Activated B cell treated with CpG ODN at 0.5 μM for 24 hours (primary cell): Measurements from ENCODE around the gene RPS3A. TPM values are rescaled to one million over a fixed set of nuclear protein-coding genes. Genes with fewer than 3 reads are reported as not detected.

Source experiments
- ATAC-seq: fragments of 200-7000 bp; cut with Tn5 transposase; one replicate; pipeline ENCODE4 v1.10.0; 2021; ENCODE audit warnings: low read depth, mild to moderate bottlenecking, moderate library complexity
- CTCF ChIA-PET: fragments of 350-600 bp; sonication (Branson Sonifier 250); formaldehyde crosslinking; loops from one replicate; lab custom pipeline; 2021; ENCODE audit warnings: antibody characterized with exemption; lab: Charles Lee
- POLR2A ChIA-PET: fragments of 350-600 bp; sonication (Branson Sonifier 250); formaldehyde crosslinking; loops from one replicate; lab custom pipeline; 2021; ENCODE audit warnings: antibody characterized with exemption; lab: Charles Lee
- DNase-seq: peaks from one replicate; pipeline ENCODE4 v3.0.0; 2022
- H3K27ac Mint-ChIP-seq: one replicate; pipeline ENCODE4 v1.8.0; 2020; ENCODE audit warnings: mixed read lengths
- H3K27me3 Mint-ChIP-seq: one replicate; pipeline ENCODE4 v1.8.0; 2021; ENCODE audit warnings: mixed read lengths
- H3K36me3 Mint-ChIP-seq: one replicate; pipeline ENCODE4 v1.8.0; 2021; ENCODE audit warnings: low read depth, mixed read lengths
- H3K4me1 Mint-ChIP-seq: one replicate; pipeline ENCODE4 v1.8.0; 2021; ENCODE audit warnings: mixed read lengths
- H3K4me3 Mint-ChIP-seq: one replicate; pipeline ENCODE4 v1.8.0; 2020; ENCODE audit warnings: mild to moderate bottlenecking, mixed read lengths
- H3K9me3 Mint-ChIP-seq: one replicate; pipeline ENCODE4 v1.8.0; 2020; ENCODE audit warnings: mixed read lengths
- CTCF ChIP-seq: fragments of 200-600 bp; IDR thresholded peaks from one replicate; pipeline ENCODE4 v1.8.0; 2022; ENCODE audit warnings: antibody characterized with exemption, mild to moderate bottlenecking
- intact Hi-C: fragments of 100-400 bp; cut with micrococcal nuclease; formaldehyde crosslinking; loops from one replicate; pipeline ENCODE4 v1.15.1; 2024
- total RNA-seq: library from RNA; stranded (reverse); gene quantifications from 2 replicates; pipeline ENCODE4 v1.2.3, GENCODE V29; 2022

RPS3A gene
- total RNA-seq, 1 donor from 2014 or later = 3,089 TPM

- ATAC-seq = no peak
- H3K4me1 Mint-ChIP-seq = no peaks in the 10 kb centered on the region
- intact Hi-C loops = no loop called here
- CTCF ChIA-PET = no interaction called here
- no peak for TF ChIP-seq CTCF
- H3K27ac Mint-ChIP-seq = no peak overlapping the region
- POLR2A ChIA-PET = interaction anchor here (0.7 to 1.0 kb wide), 2 partner anchors 10 to 1367 kb away, joined by 3 to 4 read pairs; no protein-coding TSS in a partner anchor
- H3K27me3 Mint-ChIP-seq = no peaks in the 10 kb centered on the region
- no peak overlapping the region for H3K4me3 Mint-ChIP-seq
- H3K9me3 Mint-ChIP-seq = no peaks in the 10 kb centered on the region
- DNase-seq = no peak
- H3K36me3 Mint-ChIP-seq = peaks cover 45% of the 10 kb centered on the region
These were observed 10.8 kb downstream of the RPS3A start for GRCh38 chr4:151110236-151110635.

- H3K4me1 Mint-ChIP-seq = peaks cover 4% of the 10 kb centered on the region
- no peaks in the 10 kb centered on the region for H3K27me3 Mint-ChIP-seq
- no peak overlapping the region for H3K27ac Mint-ChIP-seq
- DNase-seq (no peak), ATAC-seq (no peak)
- intact Hi-C loops = no loop called here
- POLR2A ChIA-PET = interaction anchor here (0.6 to 1.4 kb wide), 3 partner anchors 14 to 109 kb away, joined by 3 to 8 read pairs (median 3); no protein-coding TSS in a partner anchor
- H3K36me3 Mint-ChIP-seq = peaks cover 14% of the 10 kb centered on the region
- H3K9me3 Mint-ChIP-seq = no peaks in the 10 kb centered on the region
- no peak overlapping the region for H3K4me3 Mint-ChIP-seq
- TF ChIP-seq CTCF = no peak
- CTCF ChIA-PET = no interaction called here
These were observed 14.9 kb downstream of the RPS3A start for GRCh38 chr4:151114338-151114737.

GRCh38 chr4:151114986-151115385 lies 15.6 kb downstream of the RPS3A start:
- Mint-ChIP-seq H3K27me3 (no peaks in the 10 kb centered on the region), H3K4me1 (peaks cover 4% of the 10 kb centered on the region), H3K4me3 (no peak overlapping the region), H3K36me3 (peaks cover 14% of the 10 kb centered on the region), H3K9me3 (no peaks in the 10 kb centered on the region), H3K27ac (no peak overlapping the region)
- no peak for TF ChIP-seq CTCF
- no peak for DNase-seq
- intact Hi-C loops = loop anchor here (5.0 kb wide), 2 partner anchors 247 to 487 kb away; no protein-coding TSS in a partner anchor
- CTCF ChIA-PET = no interaction called here
- ATAC-seq = no peak
- POLR2A ChIA-PET = interaction anchor here (1.1 kb wide), 1 partner anchor 15 kb away, joined by 3 read pairs; no protein-coding TSS in a partner anchor

- Mint-ChIP-seq H3K4me1 (peaks cover 4% of the 10 kb centered on the region), H3K27ac (no peak overlapping the region), H3K36me3 (peaks cover 9% of the 10 kb centered on the region), H3K4me3 (no peak overlapping the region), H3K9me3 (no peaks in the 10 kb centered on the region), H3K27me3 (no peaks in the 10 kb centered on the region)
- no peak for TF ChIP-seq CTCF
- intact Hi-C loops = loop anchor here (1.0 to 5.0 kb wide), 3 partner anchors 245 to 644 kb away; partner anchors contain the start of gene GATB
- POLR2A ChIA-PET = interaction anchor here (1.0 to 2.1 kb wide), 2 partner anchors 9 to 13 kb away, joined by 4 to 10 read pairs; no protein-coding TSS in a partner anchor
- ATAC-seq (peak; percentile 95), DNase-seq (no peak)
- CTCF ChIA-PET = interaction anchor here (0.7 to 1.2 kb wide), 7 partner anchors 10 to 1968 kb away, joined by 3 read pairs; no protein-coding TSS in a partner anchor
These were observed 18.0 kb downstream of the RPS3A start for GRCh38 chr4:151117371-151117962.

GRCh38 chr4:151129796-151130195 lies 30.4 kb downstream of the RPS3A start:
- no peak overlapping the region for H3K4me3 Mint-ChIP-seq
- CTCF ChIA-PET = no interaction called here
- DNase-seq (no peak), ATAC-seq (no peak)
- no peaks in the 10 kb centered on the region for H3K9me3 Mint-ChIP-seq
- H3K27ac Mint-ChIP-seq = no peak overlapping the region
- POLR2A ChIA-PET = interaction anchor here (0.6 kb wide), 1 partner anchor 20 kb away, joined by 4 read pairs; no protein-coding TSS in a partner anchor
- no peaks in the 10 kb centered on the region for H3K4me1 Mint-ChIP-seq
- no peak for TF ChIP-seq CTCF
- intact Hi-C loops = no loop called here
- H3K36me3 Mint-ChIP-seq = no peaks in the 10 kb centered on the region
- H3K27me3 Mint-ChIP-seq = no peaks in the 10 kb centered on the region
